Measurements from ENCODE around the gene UBE2J2. TPM values are rescaled to one million over a fixed set of nuclear protein-coding genes. Genes with fewer than 3 reads are reported as not detected.
"Not testable (repeated sequence)": the region's sequence is repeated elsewhere in the genome, so short reads cannot be mapped to it uniquely, and the experiment has no call there.

The UBE2J2 gene
- total RNA-seq, 1 donor from 2014 or later, result 48.6 TPM

DNA sequence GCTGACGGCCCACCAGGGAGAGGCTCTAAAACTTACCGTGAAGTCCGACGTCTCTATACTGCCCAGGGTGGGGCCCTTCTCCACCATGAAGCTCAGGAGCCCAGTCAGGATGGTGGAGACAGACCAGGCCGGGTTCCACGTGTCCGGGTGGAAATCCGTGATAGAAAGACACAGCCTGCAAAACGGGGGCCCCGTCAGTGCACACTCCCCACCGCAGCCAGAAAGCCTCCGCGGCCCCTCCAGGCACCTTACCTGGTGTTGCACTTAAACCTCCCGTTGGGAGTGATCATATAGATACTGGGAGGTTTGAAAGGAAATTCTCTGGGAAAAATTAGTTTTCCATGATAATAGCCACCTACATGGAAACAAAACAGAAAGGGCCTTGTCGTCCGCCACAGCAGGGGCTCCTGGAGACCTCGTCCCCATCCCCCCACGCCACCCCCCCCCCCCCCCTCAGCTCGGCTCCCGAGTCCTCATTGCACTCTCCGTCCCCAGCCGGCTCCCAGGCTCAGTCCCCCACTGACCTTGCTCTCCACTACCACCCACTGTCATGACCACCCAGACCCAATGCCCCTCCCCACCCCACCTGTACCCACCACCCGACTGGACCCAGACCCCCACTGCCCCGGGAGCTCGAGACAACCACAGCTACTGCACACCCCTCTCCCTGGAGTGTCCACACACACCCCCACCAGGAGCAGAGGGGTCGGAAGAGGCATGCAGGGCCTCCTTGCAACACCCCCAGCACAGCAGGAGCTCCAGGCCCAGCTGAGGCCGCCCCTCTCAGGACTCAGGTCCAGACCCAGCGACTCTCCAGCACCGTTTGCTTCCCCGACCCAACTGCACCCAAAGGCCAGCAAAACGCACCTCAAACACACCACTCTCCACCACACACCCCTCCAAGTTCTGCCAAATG, 16.4 kb downstream of the UBE2J2 start:
- no peak for DNase-seq (ENCODE audit: low read depth)

DNA sequence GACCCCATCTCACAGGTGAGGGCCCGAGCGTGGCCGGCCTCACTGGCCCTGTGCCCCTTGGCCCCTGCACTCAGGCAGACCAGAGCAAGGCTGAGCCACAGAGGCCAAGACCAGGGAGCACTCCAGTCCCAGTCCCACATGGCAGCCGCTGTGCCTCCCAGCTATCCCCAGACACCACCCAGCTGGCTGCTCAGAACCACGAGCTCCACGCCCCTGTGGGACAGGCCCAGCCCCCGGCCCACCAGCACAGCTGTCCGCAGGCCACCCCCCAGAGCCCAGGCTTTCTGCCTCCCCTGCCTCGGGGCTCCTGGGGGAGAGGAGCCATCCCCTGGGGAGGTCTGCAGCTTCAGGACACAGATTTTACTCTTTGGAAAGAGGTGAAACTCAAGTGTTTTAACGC, 18.0 kb downstream of the UBE2J2 start:
- no peak for DNase-seq (ENCODE audit: low read depth)

DNA sequence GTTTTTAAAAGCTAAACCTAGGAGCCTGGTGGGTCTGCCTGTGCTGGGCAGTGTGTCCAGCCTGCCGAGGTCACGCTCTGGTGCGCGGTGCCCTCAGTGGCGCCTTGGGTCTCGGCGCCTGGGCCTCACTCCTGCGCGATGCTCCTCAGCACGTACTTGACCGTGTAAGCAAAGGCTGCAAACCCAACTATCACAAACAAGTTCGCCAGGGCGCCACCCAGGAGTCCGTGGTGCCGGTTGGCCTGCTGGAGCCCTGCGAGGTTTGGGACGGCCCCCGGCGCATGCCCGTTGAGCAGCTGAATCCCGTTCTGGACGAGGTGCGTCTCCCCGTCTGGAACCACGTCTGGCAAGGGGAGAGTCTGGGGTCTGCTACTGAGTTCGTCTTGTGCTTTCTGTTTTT, 18.6 kb downstream of the UBE2J2 start:
- DNase-seq (ENCODE audit: low read depth), result no peak

DNA sequence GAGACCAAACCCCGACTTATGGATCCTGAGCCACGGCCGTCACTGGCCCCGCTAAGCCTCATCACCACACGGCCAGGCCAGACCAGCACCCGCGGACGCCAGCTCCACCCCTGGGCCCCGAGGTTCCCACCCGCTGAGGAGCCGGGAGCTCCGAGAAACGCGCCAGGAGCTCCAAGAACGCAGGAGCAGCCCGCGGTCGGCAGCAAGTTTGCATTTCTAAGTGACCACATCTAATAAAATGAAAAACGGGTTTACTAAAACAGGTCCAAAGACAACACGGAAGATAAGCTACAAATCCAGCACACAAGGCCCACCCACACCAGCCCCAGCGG, 19.0 kb downstream of the UBE2J2 start:
- no peak for DNase-seq (ENCODE audit: low read depth)

DNA sequence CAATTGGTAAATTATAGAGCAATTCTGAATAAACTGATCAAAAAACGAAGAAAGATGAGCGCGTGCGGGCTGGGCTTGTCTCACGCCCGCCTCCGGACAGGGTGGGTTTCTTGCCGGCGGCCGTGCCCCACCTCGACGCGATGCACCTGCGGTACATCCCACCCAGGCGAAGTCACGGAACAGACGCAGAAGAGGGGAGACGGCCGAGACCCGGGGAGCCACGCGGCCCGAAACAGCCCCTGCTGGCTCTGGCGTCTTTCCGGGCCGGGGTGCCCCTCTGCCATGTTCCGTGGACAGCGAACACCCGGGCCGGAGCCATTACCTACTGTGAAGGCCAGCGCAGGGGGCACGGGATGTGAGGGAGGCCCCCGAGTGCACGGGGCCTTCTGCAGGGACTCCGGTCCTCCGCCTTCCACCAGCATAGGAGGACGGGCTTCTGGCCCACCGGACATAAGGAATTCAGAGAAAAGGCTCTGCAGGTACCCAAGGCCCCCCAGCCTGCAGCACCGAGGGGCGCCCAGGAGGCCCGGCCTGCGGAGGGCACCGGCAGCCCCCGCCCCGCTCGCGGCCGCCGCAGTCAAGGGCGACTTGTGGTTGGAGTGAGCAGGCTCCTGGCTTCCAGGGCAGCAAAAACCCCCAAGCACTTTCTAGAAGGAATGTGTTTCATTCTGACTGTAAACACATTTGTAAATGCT, 19.5 kb downstream of the UBE2J2 start:
- DNase-seq (ENCODE audit: low read depth), result no peak

DNA sequence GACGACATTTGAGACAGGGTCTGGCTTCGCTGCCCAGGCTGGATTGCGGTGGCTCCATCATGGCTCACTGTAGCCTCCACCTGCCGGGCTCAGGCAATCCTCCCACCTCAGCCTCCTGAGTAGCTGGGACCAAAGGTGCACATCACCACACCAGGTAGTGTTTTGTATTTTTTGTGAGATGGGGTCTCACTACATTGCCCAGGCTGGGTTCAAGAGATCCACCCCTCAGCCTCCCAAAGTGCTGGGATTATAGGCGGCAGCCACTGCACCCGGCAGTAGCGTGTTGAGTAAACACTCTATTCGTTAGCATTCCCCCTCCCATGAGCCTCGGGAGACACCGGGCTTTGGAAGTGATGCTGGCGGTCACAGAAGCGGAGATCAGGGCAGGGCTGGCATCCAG, 20.3 kb downstream of the UBE2J2 start:
- DNase-seq (ENCODE audit: low read depth), result no peak

DNA sequence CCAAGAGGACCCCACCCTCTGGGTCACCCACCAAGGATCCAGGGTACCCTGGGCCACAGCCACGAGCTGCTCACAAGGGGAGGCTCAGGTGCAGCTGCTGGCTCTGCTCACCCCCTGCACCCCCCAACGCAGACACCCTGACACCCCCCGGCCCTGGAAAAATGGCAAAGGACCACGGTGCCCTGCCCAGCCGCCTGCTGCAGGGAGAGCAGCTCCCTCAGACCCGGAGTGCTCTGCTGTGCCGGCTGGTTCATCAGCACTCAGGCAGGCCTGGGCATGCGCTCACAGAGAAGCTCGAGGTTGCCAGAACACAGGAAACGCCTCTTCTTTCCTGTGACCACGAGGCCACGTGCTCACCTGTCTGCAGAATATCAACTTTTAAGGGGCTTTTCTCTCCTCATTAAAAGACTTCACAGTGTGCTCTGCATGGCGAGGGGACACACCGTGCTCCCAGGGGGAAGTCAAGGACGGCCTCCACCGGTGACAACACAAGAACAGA, 22.8 kb downstream of the UBE2J2 start:
- no peak for DNase-seq (ENCODE audit: low read depth)

DNA sequence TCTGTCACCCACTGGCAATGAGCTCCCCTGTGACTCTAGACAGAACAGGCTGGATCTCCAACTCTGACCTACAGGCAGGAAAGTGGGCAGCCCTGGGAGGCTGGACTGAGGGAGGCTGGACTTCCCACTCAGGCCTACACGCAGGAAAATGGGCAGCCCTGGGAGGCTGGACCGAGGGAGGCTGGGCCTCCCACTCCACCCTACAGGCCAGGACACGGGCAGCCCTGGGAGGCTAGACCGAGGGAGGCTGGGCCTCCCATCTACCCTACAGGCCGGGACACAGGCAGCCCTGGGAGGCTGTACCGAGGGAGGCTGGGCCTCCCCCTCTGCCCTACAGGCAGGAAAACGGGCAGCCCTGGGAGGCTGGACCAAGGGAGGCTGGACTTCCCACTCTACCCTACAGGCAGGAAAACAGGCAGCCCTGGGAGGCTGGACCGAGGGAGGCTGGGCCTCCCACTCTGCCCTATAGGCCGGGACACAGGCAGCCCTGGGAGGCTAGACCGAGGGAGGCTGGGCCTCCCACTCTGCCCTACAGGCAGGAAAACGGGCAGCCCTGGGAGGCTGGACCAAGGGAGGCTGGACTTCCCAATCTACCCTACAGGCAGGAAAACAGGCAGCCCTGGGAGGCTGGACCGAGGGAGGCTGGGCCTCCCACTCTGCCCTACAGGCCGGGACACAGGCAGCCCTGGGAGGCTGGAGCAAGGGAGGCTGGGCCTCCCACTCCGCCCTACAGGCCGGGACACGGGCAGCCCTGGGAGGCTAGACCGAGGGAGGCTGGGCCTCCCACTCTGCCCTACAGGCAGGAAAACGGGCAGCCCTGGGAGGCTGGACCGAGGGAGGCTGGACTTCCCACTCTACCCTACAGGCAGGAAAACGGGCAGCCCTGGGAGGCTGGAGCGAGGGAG, 25.4 kb downstream of the UBE2J2 start:
- not testable (repeated sequence) for DNase-seq (ENCODE audit: low read depth)

DNA sequence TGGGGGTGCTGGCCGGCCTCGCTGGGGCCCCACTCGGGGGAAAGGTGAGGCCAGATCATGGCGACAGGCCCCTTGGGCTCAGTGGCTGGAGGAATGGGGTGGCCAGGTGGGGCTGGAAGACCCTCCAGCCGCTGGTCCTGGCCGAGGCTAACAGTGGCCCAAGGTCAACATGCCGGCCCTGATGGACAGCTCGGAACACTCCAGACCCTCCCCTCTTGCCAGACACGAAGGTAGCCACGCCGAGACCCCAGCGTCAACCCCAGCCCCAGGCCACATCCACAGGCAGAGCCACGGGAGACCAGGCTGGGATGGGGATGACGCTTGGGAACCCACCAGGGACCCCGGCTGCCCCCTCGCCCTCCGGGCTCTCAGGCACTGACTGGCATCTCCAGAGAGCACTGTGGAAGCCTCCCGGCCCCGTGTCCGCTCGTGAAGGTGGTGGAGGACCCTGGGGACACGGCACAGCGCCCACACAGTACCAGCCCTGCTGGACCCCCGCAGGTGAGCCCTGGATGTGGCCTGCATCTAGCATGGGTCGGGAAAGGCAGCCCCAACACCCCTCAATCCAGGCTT, 26.2 kb downstream of the UBE2J2 start:
- DNase-seq (ENCODE audit: low read depth), result no peak

DNA sequence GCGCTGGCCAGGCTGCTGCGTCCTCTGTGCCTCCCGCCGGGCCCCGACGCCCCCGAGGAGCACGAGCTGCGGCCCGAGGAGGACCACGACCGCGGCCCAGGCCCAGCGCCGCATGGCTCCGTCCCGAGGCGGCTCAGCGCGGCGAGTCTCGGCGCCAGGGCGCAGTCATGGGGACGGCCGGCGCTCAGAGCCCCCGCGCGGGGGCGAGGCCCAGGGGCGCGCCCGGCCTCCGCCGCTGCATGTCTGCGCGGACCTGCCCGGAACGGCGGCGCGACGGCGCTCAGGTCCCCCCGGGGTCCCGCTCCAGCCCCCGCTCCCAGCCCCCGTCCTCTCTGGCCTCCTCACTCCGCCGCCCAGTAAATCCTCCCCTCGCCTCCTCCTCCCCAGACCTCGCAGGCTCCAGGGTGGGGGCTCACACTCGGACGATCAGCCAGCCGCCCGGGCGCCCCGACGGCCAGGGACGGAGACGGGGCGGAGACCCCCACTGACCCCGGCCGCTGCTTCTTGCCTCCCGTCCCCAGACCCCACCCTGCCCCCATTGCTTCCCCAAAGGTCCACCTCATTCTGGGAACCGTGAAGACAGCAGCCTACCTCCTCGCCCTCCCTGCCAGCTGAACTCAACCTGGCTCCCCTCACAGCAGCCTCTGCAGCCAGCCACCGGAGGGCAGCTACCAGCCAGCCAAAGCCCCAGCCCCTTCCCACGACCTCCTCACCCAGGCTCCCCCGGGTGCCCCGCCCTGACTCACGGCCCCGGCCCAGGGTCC, 26.9 kb downstream of the UBE2J2 start, which contains the start of gene C1QTNF12:
C1QTNF12 (minus strand) TSS at position 146 of the 764 bp plus-strand sequence; CDS start at position 114, 32 bp downstream.
- no peak for DNase-seq (ENCODE audit: low read depth)

DNA sequence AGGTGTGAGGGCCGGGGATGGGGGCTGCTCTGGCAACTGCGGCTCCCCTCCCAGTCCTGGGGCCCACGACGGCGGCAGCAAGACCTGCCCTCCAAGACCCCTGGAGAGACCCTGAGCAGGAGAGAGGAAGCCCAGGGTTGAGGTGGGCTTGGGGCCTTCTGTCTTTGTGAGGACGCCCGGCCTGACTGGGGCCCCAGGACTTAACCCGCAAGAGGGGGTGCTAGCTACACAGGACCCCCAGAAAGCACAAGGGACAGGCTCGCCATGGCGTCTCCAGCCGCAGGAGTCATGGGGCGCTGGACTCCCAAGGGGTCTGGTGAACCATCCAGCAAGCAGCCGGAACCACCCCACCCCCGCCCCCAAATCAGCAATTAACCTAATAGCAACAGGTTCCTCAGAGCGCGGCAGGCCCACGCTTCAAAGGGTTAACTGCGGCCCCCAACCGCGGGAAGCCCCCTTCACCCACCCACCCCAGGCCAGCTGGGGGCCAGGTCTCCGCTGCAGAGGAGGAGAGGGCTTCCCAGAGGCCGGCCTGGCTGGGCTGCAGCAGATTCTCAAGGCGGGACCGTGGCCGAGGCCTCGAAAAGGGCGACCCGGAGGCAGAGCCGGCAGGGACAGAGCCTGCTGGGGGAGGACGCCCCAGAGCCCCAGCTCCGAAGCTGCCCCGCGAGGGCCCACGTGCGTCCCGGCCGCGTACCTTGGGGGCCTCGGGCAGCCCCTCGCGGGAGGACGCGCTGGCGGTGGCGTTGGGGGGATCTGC, 27.7 kb downstream of the UBE2J2 start:
- DNase-seq (ENCODE audit: low read depth), result no peak

DNA sequence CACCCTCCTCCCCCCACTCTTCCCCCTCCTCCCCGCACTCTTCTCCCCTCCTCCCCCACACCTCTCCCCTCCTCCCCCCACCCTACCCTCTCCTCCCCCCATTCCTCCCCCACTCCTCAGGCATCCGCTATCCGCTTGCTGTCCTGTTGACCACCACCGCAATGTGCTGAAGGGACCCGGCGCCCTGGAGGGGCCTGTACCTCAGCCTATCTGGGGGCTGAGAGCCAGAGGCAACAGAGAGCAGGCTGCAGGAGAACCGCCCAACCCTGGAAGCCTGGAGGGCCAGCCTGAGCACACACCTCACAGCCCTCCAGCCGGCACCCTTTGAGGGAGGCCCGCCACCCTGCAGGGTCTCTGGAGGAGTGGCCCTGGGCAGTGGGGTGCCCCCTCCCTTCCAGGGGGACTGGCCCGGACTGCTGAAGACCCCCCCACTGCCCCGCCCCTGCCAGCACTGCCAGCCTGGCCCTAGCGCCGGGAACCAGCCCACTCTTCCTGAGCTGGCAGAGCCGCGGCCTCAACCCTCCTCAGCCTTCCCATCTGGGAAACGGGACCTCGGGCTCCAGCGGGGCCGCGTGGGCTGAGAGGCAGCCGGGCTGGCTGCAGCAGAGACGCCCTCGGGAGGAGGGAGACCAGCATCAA, 28.4 kb downstream of the UBE2J2 start:
- DNase-seq (ENCODE audit: low read depth), result no peak

DNA sequence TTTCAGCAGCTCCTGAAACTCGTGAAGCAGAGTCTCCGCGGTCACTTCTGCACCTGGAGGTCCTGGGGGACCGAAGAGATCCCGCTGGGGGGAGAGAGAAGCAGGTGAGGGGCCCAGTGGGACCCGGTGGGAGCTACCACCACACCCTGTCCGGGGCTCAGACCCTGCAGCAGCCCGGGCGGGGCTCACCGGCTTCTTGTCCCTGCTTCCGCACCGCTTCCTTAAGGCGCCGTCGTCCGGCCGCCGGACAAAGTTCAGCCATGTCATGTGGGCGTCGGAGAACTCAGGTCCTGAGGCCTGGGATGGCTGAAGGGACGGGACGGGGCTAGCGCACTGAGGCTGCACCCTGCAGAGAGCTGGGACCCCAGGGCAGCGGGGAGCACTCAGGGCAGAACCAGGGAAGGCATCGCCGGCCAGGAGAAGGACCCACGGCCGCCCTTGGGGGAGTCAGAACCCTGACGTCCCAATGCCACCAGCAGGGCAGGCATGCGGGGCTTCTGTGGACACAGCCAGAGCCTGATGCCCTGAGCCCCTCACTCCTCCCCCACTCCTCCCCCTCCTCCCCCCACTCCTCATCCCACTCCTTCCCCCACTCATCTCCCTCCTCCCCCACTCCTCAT, 29.4 kb downstream of the UBE2J2 start:
- DNase-seq (ENCODE audit: low read depth), result peak; percentile 5

DNA sequence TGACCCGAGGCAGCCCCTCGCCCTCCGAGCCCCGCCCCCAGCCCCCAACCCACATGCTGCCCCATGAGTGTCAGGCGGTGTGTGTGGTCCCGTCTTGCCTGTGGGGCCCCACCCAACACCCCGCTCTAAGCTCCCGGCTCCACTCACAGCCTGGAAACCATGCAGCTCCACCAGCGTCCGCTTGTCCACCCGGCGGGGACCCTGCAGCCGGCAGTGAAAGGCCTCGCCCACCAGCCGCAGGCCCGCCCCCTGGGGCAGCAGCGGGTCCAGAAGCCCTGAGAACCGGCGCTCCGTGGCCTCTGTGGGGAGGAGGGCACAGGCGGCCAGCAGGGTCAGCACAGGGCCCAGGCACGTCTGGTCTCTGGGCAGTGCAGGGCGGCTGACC, 29.9 kb downstream of the UBE2J2 start:
- no peak for DNase-seq (ENCODE audit: low read depth)

DNA sequence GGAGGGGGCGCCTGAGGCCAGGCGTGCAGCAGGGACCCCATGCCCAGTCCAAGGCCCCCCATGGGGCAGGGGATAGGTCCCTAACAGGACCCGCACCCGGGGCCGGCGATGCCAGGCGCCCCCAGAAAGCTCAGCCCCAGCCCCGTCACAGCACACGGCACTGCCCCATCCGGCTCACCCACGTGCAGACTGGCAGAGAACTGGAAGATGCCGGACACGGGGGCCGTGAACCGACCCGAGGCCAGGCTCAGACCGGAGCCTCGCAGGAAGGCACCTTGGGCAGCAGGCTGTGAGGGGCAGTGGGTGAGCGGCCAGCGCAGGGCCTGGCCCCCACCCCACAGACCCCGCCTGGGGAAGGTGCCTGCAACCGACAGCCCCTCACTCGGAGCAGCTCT, 30.4 kb downstream of the UBE2J2 start:
- no peak for DNase-seq (ENCODE audit: low read depth)

DNA sequence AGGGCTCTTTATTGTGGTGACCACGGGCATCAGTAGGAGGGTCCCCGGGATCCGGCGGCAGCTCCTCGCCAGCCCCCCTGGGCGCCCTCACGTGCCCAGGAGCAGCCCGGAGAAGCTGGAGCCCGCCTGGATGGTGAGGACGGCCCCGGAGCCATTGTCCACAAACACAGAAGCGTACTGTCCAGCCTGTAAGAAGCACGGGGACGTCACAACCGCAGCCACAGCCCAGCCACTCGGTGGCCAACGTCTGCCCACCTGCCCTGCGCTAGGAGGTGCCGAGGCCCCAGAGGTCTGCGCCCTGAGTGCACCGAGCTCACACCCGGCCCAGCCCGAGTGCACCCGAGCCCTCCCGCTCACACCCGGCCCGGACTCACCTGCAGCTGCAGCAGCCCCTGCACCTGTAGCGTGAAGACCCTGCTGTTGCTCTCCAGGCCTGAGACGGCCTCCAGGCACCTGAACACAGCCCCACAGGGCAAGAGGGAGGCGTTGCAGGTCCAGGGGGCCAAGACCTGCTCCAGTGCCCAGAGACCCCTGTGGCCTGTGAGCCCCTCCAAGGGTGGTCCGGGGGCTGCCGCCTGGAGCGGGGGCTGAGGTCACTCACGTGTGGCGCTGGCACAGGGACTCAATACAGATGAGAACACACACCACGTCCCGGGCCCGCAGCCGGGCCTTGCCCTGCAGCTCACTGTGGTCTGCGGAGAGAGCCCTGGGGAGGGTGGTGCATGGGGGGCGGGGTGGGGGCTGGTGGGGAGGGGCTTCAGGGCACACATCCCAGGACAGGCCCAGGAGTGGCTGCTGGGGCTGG, 31.0 kb downstream of the UBE2J2 start:
- DNase-seq (ENCODE audit: low read depth), result no peak

DNA sequence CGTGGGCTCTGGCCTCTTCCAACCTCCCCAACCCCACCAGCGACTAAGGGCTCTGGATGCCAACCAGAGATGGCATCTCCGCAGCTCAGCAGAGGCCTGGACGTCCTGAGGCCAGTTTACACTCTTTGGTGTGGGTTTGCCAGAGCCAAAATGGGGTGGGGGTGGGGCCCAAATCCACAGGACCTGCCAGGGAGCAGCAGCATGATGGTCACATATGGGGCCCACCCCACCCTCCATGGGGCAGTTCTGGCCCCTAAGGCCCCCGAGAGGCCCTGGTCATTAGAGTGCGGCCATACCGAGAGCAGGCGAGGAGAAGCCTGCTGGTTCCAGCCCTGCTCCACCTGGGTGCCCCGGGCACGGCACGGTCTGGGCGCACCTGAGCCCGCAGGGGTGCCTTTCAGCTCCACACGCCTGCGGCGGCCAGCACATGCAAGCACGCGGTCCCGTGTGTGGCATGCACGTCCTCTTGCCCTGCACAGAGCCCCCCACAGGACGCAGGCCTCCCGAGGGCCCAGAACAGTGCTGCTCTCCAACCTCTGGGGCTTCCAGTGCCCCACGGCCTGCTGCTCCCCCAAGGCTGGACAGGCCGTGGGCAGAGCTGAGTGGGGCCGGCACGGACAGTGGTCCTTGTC, 31.9 kb downstream of the UBE2J2 start:
- DNase-seq (ENCODE audit: low read depth), result no peak
